GM18520 (cell line): ENCODE measurements around the gene EXOC1.
"Not testable (repeated sequence)": the region's sequence is repeated elsewhere in the genome, so short reads cannot be mapped to it uniquely, and the experiment has no call there.

Experiments
- ATAC-seq: cut with Tn5 transposase; IDR thresholded peaks from one replicate; pipeline ENCODE4 v1.9.1; 2021; ENCODE audit not compliant: unreplicated experiment

EXOC1 gene

GRCh38 chr4:55906323-55906722 is 52.9 kb downstream of the EXOC1 start:
- ATAC-seq = no peak

- ATAC-seq = no peak
These were observed 53.5 kb downstream of the EXOC1 start for GRCh38 chr4:55906989-55907388.

DNA sequence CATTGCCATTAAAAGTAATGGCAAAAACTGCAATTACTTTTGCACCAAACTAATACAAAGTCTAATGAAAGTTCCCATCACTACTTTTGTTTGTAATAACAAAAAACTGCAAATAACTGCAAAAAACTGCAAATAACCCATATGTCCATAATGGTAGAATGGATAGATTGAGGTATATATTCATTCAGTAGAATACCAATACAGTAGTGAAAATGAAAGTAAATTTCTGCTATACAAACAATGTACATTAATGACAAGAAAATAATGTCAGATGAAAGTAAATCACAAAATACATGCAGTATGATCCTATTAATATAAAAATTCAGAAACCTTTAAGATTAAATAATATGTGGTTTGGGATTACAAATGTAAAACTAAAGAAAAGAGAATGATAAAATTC is 54.0 kb downstream of the EXOC1 start:
- no peak for ATAC-seq

- ATAC-seq = no peak
These were observed 56.7 kb downstream of the EXOC1 start for GRCh38 chr4:55910140-55910539.

DNA sequence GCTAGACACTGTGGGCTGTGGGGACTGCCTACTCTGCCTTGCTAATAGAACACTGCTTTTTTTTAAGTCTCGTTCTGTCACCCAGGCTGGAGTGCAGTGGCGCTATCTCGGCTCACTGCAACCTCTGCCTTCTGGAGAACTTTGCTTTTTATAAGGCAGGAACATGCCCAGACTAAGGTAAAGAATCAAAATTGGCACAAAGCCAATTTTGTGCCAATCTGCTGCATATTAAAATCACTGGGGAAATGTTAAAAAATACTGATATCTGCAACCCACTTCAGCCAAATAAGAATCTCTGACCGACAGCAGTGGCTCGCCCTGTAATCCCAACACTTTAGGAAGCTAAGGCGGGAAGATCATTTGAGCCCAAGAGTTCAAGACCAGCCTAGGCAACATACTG is 58.8 kb downstream of the EXOC1 start:
- ATAC-seq = no peak

- no peak for ATAC-seq
These were observed 67.1 kb downstream of the EXOC1 start for GRCh38 chr4:55920571-55920970.

DNA sequence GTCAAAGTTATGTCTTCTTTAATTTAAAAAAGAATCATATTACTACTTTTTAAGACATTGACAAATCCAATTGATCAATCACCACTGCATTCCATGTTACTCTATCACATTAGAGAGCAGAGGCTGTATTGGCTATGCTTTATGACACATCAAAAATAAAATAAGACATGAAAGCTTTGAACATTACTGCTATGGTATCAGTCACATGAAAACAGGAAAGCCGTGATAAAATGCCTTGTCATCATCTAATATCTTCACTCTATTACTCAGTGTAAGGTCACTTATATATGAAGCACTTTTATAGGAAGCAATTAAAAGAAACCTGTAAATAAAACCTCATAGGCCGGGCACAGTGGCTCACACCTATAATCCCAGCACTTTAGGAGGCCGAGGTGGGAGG is 67.6 kb downstream of the EXOC1 start:
- no peak for ATAC-seq

GRCh38 chr4:55925241-55925640 is 71.8 kb downstream of the EXOC1 start:
- no peak for ATAC-seq

DNA sequence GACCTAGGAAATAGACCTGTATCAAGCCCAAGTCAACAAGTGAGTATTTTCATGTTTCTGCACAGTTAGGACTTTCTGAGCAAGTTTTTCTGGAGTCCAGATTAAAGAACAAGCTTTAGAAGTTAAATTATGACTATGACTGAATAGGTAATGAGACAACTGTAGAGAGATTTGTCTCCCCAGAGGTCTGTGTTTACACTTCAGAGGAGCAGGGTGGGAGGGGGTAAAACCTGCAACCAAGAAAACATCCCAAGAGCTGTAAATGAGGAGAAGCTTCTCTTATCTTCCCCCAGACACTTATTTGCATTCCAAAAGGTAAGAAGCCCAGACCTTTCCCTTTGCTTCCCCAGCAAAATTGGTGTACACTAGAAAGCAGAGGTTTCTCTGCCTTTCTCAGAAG is 73.2 kb downstream of the EXOC1 start:
- ATAC-seq = no peak

GRCh38 chr4:55927803-55928437 is 74.5 kb downstream of the EXOC1 start:
- no peak for ATAC-seq

GRCh38 chr4:55928846-55929245 is 75.4 kb downstream of the EXOC1 start:
- ATAC-seq = no peak

DNA sequence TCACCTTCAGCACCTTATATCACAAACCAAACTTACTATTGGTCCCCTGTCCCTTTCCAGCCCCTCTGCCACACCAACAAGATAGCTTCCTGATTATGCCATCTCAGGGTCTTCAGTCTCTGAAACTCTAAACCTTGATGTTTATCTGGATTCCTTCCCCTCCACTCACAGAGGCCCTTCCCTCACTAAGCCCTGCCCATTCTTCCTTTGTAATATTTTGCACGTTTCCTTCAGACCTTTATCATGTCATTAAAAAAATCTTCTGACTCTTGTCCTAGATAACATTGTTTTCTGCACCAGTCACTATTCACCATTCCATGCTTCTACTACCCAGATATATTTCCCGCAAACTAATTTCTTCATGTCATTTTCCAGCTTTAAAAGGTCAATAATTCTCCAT is 77.6 kb downstream of the EXOC1 start:
- no peak for ATAC-seq

DNA sequence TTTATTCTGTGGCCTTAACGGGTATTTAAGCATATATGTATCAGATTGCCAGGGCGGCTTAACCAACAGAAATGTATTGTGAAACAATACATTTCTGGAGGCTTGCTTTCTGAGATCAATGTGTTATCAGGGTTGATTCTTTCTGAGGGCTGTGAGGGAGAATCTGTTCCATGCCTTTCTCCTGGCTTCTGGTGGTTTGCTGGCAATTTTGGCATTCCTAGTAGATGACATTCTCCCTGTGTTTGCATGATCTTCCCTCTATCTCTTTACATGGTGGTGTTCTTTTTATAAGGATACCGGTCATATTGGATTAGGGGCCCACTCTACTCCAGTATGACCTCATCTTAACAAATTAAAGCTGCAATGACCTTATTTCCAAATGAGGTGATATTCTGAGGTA is 78.4 kb downstream of the EXOC1 start:
- no peak for ATAC-seq

GRCh38 chr4:55932511-55932910 is 79.1 kb downstream of the EXOC1 start:
- ATAC-seq = no peak

GRCh38 chr4:55933611-55934010 is 80.2 kb downstream of the EXOC1 start:
- ATAC-seq = no peak

- not testable (repeated sequence) for ATAC-seq
These were observed 82.5 kb downstream of the EXOC1 start for GRCh38 chr4:55935907-55936306.

GRCh38 chr4:55938481-55938880 is 85.0 kb downstream of the EXOC1 start:
- no peak for ATAC-seq

DNA sequence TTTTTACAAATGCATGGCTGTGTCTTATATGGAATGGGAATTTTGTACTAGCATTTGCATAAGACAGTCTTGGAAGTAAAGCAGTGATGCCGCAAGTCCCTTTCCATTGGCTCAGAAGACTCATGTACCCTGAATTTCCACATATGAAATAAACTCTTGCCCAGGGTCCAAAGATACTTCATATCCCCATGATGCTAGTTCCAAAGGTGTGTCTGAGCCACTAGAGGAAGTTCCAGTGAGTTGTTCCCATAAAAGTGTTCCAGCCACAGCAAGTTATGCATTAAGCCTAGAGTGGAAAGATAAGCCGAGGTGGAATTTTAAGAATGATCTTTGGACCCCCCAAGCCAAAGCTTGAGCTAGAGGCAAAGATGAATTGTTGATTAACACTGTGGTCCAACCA is 86.0 kb downstream of the EXOC1 start:
- no peak for ATAC-seq

DNA sequence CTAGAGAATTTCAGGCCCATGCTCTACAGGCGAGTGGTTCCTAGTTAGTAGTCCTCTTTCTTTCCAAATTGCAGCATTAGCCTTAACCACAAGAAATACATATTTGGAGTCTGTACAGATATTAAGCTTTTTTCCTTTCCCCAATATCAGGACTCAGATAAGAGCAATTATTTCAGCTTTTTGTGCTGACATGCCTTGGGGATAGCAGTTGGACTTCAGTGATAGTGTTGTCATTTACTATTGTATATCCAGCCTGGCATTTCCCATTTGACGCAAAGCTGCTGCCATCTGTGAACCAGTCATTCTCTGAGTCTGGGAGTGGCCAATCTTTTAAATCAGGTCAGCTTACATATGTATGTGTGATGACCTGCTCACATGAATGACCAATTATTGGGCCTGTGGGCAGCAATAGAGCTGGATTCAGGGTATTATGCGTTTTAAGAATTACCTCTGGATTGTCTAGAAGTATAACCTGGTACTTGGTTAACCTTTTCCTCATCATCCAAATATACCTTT is 88.5 kb downstream of the EXOC1 start:
- ATAC-seq = no peak

GRCh38 chr4:55947254-55947882 is 93.9 kb downstream of the EXOC1 start:
- peak; percentile 25 for ATAC-seq

GRCh38 chr4:55947912-55948725 is 94.7 kb downstream of the EXOC1 start:
- ATAC-seq = peak; percentile 16
